PC-9 (cell line): ENCODE results near the gene C1orf105. TPM values are rescaled to one million over a fixed set of nuclear protein-coding genes. Genes with fewer than 3 reads are reported as not detected.

ENCODE experiments used
- BruUV-seq: library from RNA; stranded (reverse); fragments of 400-500 nt; replicated peaks from 2 replicates; lab custom pipeline; 2021; lab: Mats Ljungman, UMichigan
- CTCF ChIA-PET: fragments of 300-600 bp; sonication (Branson Sonifier 250); formaldehyde crosslinking; loops from one replicate; lab custom pipeline; 2022; ENCODE audit warnings: antibody characterized with exemption; lab: Charles Lee
- POLR2A ChIA-PET: fragments of 300-600 bp; sonication (Branson Sonifier 250); formaldehyde crosslinking; loops from one replicate; lab custom pipeline; 2022; ENCODE audit warnings: antibody characterized with exemption; ENCODE audit not compliant: unreplicated experiment; lab: Charles Lee
- DNase-seq, 2 experiments: peaks; one replicate each; pipeline versions ENCODE4 v3.0.0 to v3.0.0-alpha.2; 2015 to 2022; ENCODE audit warnings: mixed read lengths in 1 of 2
- H2AFZ ChIP-seq: fragments of 200-600 bp; sonication (generic); 2 replicates; pipeline ENCODE4 v1.8.1; 2017; ENCODE audit warnings: antibody characterized with exemption
- H3F3A ChIP-seq: fragments of 200-600 bp; sonication (generic); 2 replicates; pipeline ENCODE4 v1.8.1; 2017; ENCODE audit warnings: antibody characterized with exemption, mild to moderate bottlenecking, low read depth; ENCODE audit not compliant: insufficient read depth
- H3K27ac ChIP-seq: fragments of 200-600 bp; sonication (generic); 2 replicates; pipeline ENCODE4 v1.6.1; 2016; ENCODE audit warnings: mixed run types
- H3K27me3 ChIP-seq: fragments of 200-600 bp; sonication (generic); 2 replicates; pipeline ENCODE4 v1.6.1; 2016; ENCODE audit warnings: low read depth, mixed run types; ENCODE audit not compliant: insufficient read depth
- H3K36me3 ChIP-seq: fragments of 200-600 bp; sonication (generic); 2 replicates; pipeline ENCODE4 v1.6.1; 2016; ENCODE audit warnings: low read depth, mixed run types
- H3K4me1 ChIP-seq: fragments of 200-600 bp; sonication (generic); replicated peaks from 2 replicates; pipeline ENCODE4 v1.6.1; 2016; ENCODE audit warnings: mixed run types; ENCODE audit not compliant: insufficient read depth
- H3K4me2 ChIP-seq: fragments of 200-600 bp; sonication (generic); 2 replicates; pipeline ENCODE4 v1.6.1; 2017; ENCODE audit warnings: mixed run types
- H3K4me3 ChIP-seq: fragments of 200-600 bp; sonication (generic); 2 replicates; pipeline ENCODE4 v1.6.1; 2016; ENCODE audit warnings: mixed run types
- H3K79me2 ChIP-seq: fragments of 200-600 bp; sonication (generic); 2 replicates; pipeline ENCODE4 v1.6.1; 2017; ENCODE audit warnings: low read depth, mixed run types
- H3K9me2 ChIP-seq: fragments of 200-600 bp; sonication (generic); 2 replicates; pipeline ENCODE4 v1.8.1; 2017; ENCODE audit warnings: mild to moderate bottlenecking; ENCODE audit not compliant: insufficient read depth
- H3K9me3 ChIP-seq: fragments of 200-600 bp; sonication (generic); 2 replicates; pipeline ENCODE4 v1.8.1; 2016; ENCODE audit warnings: low read depth; ENCODE audit not compliant: insufficient read depth
- H4K20me1 ChIP-seq: fragments of 200-600 bp; sonication (generic); 2 replicates; pipeline ENCODE4 v1.8.1; 2017; ENCODE audit not compliant: insufficient read depth
- CTCF ChIP-seq: fragments of 200-600 bp; sonication (generic); conservative IDR thresholded peaks from 2 replicates; pipeline ENCODE4 v1.6.1; 2017; ENCODE audit warnings: mixed run types, antibody characterized with exemption, mild to moderate bottlenecking, moderate library complexity
- EZH2 ChIP-seq: fragments of 200-600 bp; sonication (generic); IDR thresholded peaks from 2 replicates; pipeline ENCODE4 v1.8.0; 2017; ENCODE audit warnings: antibody characterized with exemption, low read depth
- intact Hi-C: fragments of 100-400 bp; cut with micrococcal nuclease; formaldehyde crosslinking; loops from one replicate; pipeline ENCODE4 v1.10.0; 2022; ENCODE audit not compliant: unreplicated experiment
- total RNA-seq: library from RNA; stranded (reverse); gene quantifications from 2 replicates; pipeline ENCODE4 v1.2.3, GENCODE V29; 2021

C1orf105 gene
- total RNA-seq, 1 experiment from 2014 or later, result not detected

- Histone ChIP-seq H3K27me3 (no peaks in the 10 kb centered on the region), H3K27ac (no peak overlapping the region), H4K20me1 (no peaks in the 10 kb centered on the region), H3K79me2 (peaks cover 21% of the 10 kb centered on the region), H3F3A (peaks cover 9% of the 10 kb centered on the region; the same call in 1 of the 2 replicates), H3K9me2 (no peaks in the 10 kb centered on the region), H3K9me3 (no peaks in the 10 kb centered on the region), H2AFZ (no peak overlapping the region), H3K4me1 (peaks cover 15% of the 10 kb centered on the region), H3K36me3 (no peaks in the 10 kb centered on the region), H3K4me2 (peak overlapping the region; percentile 77), H3K4me3 (peak overlapping the region; percentile 76; the same call in 1 of the 2 replicates)
- intact Hi-C loops, result no loop called here
- DNase-seq, result no peak
- ChIA-PET CTCF (interaction anchor here (1.2 to 1.5 kb wide), 2 partner anchors 440 to 457 kb away, joined by 3 to 4 read pairs; no protein-coding TSS in a partner anchor), POLR2A (no interaction called here)
- TF ChIP-seq CTCF (no peak), EZH2 (no peak)
- no TSS peak for BruUV-seq
Observed at GRCh38 chr1:172442404-172442803, 21.9 kb downstream of the C1orf105 start.

GRCh38 chr1:172442843-172443565 lies 22.5 kb downstream of the C1orf105 start:
- Histone ChIP-seq H3K27ac (no peak overlapping the region), H3K79me2 (peaks cover 21% of the 10 kb centered on the region), H3K9me3 (no peaks in the 10 kb centered on the region), H3K4me2 (peak overlapping the region; percentile 77), H3K9me2 (no peaks in the 10 kb centered on the region), H3K27me3 (no peaks in the 10 kb centered on the region), H3K36me3 (no peaks in the 10 kb centered on the region), H4K20me1 (no peaks in the 10 kb centered on the region), H3K4me1 (peaks cover 21% of the 10 kb centered on the region), H3F3A (peaks cover 15% of the 10 kb centered on the region), H2AFZ (peak overlapping the region; percentile 97), H3K4me3 (peak overlapping the region; percentile 76)
- POLR2A ChIA-PET, result interaction anchor here (0.6 kb wide), 2 partner anchors 273 to 1580 kb away, joined by 4 to 5 read pairs; no protein-coding TSS in a partner anchor
- BruUV-seq, result no TSS peak
- intact Hi-C loops, result no loop called here
- TF ChIP-seq EZH2 (no peak), CTCF (no peak)
- no peak for DNase-seq
- CTCF ChIA-PET, result interaction anchor here (1.2 to 1.5 kb wide), 2 partner anchors 441 to 457 kb away, joined by 3 to 4 read pairs; no protein-coding TSS in a partner anchor

DNA sequence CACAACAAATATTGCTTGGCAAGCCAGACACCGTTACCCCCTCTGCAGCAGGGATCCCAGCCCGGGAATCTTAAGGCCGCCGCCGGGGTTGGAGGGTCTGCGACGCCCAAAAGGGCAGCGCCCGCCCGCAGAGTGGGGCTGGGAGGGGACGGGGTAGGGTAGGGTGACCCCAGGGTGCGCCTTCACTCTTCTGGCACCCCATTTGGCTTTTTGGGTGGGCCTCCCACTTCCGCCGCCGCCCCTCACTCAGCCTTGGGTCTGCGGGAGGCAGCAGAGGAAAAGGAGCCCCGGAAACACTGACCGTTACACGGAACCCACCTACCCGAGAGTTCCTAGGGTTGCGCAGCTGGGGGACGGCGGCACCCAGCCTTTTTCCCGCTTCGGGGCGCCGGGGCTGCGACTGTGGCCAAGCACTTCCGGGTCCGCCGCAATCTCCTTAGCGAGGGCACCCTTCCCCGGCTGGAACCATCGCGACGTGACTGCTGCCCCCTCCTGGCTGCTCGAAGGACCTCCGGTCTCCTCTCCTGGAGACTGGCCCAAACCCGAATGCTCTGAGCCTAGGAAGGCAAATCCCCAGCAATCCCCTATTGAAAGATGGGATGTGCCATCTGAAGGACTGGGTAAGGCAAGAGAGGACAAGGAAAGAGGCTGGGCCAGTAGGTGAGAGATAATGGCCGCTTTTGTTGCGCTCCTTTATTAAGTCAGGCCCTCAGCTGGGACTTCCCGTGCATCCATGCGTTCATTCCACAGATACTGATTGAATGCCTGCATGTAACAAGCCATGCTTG lies 23.4 kb downstream of the C1orf105 start, which contains the start of gene PIGC:
PIGC (minus strand) TSS at position 404 of the 788 bp plus-strand sequence. CDS start 1,447 bp downstream, outside the sequence.
- intact Hi-C loops, result loop anchor here (1.0 kb wide), 1 partner anchor 45 kb away; no protein-coding TSS in a partner anchor
- TSS peak; percentile 65 for BruUV-seq

More for the DNA sequence above, 23.4 kb downstream of the C1orf105 start, which contains the start of gene PIGC:
- no peaks in the 10 kb centered on the region for H3K36me3 ChIP-seq
- peaks cover 29% of the 10 kb centered on the region for H3K4me1 ChIP-seq
- no peaks in the 10 kb centered on the region for H3K9me2 ChIP-seq
- ChIA-PET POLR2A (no interaction called here), CTCF (interaction anchor here (0.6 to 1.5 kb wide), 3 partner anchors 258 to 458 kb away, joined by 3 to 4 read pairs (median 3); no protein-coding TSS in a partner anchor)
- peak within 1 kb of the TSS; percentile 77 for H3K4me2 ChIP-seq
- peak within 1 kb of the TSS; percentile 76 for H3K4me3 ChIP-seq
- peak; percentile 89 for TF ChIP-seq CTCF
- TF ChIP-seq EZH2, result no peak
- H2AFZ ChIP-seq, result peak within 1 kb of the TSS; percentile 97
- peaks cover 20% of the 10 kb centered on the region for H3F3A ChIP-seq
- no peak within 1 kb of the TSS for H3K27ac ChIP-seq
- peaks cover 21% of the 10 kb centered on the region for H3K79me2 ChIP-seq
- DNase-seq, result peak; percentile 66 to 85
- H3K27me3 ChIP-seq, result no peaks in the 10 kb centered on the region
- no peaks in the 10 kb centered on the region for H4K20me1 ChIP-seq
- no peaks in the 10 kb centered on the region for H3K9me3 ChIP-seq
